ENCODE results near the gene MAB21L2.

MAB21L2 gene

DNA sequence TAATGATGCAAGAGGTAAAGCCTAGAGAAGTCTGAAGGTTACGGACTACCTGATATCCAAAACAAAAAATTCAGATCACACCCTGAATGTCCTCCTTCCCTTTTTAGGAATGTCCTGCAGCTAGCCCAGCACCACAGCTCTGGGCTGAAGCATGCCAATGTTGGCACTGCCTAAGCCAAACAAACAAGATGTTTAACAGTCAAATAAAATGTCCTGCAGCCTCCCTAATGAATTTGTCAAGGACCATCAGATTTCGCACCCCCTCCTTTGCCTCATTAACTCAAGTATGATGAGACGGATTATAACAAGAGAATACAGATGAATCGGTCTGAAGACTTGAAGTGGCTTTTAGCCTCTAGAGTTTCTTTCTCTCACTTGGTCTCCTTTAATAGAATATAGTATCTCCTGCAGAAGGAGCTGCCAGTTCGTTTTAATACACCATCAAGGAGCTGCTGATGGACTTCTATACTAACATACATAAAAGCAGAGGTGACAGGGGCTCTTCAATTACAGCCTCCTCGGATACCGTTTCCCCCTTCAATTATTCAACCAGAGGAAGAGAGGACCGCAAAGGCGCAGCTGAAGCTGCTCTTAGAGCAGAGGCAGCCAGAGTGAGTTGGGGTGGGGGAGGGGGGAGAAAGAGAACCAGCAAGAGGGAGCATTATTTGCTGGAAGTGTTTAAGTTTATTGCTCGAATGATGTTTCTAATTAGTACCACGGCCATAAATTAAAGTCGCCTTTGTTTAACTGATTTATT is 3.0 kb upstream of the MAB21L2 start:
- no peak for DNase-seq

DNA sequence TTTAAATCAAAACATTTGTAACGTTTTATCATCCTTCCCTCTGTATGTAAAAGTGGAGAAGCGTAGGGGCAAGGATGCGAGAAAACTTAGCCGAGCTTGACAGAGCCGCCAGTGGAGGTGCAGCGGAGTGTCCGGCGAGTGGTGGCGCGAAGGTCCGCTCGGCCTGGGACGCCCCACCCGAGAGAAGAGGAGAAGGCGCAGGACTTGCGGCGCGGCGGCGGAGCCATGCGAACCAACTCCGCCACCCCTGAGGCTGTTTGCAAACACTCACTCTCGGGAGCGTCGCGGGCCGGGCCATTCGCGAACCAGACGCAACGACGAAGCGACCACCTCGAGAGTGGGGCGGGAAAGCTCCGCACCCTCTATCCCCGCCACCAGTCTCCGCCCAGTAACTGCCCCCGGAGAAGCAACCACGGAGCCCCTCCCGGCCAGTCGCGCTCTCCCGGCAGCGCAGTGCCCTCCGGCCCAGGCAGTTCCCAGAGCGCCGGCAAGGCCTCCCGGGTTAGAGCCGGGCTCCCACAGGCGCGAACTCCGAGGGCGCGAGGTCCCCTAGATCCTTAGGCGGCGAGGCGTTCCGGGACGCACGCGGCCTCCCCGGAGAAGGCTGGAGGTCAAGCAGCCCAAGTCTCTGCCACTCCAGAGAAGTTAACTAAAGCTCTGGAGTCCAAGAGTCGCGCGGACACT is 2.3 kb upstream of the MAB21L2 start:
- no peak for DNase-seq

DNA sequence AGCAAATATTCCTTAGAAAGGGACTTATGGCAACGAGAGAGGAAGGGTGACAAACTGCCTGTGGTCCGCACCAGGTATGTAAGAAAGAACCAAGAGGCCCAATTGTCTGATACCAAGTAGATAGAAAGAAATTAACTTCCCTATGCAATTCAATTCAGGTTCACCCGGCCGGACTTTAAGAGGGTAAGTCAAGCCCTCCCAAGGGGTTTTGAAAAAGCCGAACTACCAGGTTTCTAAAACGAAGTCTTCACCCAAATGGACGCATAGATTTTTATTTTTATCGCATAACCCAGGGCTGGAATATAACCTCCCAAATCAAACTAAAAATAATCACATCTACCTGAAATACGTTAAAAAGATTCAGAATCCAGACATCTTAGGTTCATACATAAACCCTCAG is 1.6 kb upstream of the MAB21L2 start:
- DNase-seq = no peak

DNA sequence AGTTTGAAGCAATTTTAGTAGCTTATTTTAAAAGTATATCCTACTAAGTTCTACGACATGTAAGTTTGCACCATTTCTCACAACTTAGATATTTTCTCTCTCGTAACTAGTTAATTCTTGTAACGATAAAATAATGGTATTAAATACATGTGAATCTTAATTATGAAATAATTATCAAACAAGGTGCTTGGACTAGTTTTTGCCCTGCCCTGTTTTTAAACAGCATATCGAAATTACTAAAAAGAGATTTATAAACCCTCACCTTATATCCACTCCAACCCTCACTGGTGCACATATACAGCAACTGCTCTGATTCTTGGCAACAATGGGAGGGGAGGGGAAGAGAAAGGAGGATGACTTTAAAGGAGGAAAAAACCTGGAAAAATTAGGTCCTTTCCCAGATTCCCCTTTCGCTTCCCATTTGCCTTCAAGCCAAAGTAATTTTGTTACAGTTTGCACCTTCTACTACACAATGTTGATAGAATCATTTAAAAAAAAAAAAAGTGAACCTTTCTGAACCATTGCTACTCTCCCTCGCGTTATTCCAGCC is 820 bp upstream of the MAB21L2 start:
- no peak for DNase-seq

DNA sequence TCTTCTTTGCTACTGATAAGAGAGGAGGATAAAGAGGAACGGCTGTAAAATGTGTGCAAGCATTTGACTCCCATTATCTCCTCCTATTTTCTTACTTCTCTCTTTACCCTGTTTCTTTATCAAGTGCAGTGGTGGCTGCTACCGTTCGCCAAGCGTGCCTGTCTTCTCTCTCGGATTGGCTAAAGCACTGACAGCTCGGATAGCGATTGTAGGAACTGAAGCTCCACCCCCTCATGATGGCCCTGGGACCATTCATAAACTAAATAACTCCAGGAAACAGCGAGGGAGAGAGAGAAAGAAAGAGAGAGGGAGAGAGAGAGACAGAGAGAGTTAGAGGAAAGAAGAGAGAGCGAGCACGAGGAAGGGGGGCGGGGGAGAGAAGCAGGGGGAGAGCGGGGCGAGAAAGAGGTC is 305 bp upstream of the MAB21L2 start:
- DNase-seq = no peak

DNA sequence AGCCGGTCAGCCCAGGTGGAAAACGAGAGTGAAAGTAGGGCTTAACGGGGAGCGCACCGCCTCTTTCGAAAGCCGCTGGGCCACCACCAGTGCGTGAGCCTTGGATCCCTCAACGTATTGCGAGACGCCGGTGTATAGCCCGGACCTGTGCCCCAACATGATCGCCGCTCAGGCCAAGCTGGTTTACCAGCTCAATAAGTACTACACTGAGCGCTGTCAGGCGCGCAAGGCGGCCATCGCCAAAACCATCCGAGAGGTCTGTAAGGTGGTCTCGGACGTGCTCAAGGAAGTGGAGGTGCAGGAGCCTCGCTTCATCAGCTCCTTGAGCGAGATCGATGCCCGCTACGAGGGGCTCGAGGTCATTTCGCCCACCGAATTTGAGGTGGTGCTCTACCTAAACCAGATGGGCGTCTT is 929 bp downstream of the MAB21L2 start:
- DNase-seq = no peak

DNA sequence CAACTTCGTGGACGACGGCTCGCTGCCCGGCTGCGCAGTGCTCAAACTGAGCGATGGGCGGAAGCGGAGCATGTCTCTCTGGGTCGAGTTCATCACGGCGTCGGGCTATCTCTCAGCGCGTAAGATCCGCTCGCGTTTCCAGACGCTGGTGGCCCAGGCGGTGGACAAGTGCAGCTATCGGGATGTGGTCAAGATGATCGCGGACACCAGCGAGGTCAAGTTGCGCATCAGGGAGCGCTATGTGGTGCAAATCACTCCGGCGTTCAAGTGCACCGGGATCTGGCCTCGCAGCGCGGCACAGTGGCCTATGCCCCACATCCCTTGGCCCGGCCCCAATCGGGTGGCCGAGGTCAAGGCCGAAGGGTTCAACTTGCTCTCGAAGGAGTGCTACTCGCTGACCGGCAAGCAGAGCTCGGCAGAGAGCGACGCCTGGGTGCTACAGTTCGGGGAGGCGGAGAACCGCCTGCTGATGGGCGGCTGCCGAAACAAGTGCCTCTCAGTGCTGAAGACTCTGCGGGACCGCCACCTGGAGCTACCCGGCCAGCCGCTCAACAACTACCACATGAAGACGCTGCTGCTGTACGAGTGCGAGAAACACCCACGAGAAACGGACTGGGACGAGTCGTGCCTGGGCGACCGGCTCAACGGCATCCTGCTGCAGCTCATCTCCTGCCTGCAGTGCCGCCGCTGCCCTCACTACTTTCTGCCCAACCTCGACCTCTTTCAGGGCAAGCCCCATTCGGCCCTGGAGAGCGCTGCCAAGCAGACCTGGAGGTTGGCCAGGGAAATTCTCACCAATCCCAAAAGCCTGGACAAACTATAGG is 1.5 kb downstream of the MAB21L2 start:
- DNase-seq = no peak

DNA sequence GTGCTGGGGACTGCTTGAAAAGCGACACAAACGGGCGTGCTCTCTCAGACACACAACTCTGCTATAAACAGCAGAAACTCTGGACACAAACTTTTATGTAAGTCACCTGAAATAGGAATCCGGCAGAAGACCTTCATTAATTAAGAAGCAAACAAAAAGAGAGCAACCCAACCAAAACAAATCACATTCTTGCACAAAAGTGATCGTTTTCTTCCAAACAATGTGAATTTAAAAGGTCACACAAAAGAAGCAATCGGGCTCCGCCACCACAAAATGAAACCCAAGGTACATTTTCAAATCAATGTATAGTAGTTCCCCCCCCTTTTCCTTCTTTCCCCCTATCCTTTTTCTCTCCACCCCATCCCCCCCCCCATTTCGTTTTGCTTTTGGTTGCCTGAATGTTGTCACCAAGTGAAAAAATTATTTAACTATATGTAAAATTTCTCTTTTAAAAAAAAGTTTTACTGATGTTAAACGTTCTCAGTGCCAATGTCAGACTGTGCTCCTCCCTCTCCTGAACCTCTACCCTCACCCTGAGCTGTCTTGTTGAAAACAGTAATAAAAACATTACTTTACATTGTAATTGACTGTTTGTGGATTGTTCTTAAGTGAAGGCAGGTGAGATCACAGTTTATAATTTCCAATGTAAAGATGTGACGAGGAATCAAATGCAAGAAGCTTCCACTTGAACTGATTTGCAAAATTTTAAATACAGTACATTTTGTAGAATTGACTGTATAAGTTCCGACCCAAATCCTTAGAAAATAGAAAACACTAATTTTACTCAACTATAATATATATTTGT is 2.4 kb downstream of the MAB21L2 start:
- no peak for DNase-seq

DNA sequence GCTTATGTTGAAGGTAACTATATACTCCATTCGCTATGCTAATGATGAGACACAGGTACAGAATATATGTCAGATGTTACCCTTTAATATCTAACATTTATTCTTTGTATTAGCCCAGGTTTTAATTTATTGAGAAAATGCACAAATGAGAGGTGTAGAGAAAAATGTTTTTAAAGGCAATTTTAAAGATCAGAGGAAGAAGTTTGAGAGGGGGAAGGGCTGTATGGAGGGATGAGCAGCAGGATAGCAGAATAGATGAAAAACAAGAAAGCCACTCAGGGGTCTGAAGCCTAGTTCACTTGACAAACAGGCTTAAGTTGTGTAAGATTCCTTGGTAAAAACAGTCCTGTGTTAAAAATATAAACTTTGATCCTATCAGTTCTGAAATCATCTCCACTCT is 3.7 kb downstream of the MAB21L2 start:
- DNase-seq = no peak

DNA sequence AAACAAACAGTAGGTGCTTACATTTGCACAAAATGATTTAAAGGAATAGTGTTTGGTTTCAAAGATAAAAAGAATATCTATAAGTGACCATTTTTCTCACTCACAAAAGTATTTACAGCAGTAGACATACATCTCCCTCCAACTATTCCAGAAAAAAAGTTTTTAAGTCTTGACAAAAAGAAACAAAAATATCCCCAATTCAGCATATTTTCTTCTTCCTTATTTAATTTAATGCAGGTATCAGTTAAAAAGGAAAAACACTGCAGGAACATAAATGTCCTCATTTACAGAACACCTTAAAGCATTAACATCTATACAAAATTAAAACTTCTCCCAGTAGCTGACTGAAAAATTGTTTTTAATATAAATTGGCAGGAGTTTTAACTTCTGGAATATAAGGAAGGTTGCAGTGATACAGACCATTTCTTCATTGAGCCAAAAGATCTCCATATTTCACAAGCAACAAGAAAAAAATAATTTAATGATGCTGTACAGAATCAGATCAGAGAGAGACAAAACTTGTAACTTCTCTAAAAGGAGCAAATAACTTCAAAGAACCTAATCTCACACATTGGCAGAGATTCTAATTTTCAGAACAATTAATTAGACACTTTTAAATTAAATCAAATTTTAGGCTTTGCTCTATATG is 4.3 kb downstream of the MAB21L2 start:
- DNase-seq = no peak

DNA sequence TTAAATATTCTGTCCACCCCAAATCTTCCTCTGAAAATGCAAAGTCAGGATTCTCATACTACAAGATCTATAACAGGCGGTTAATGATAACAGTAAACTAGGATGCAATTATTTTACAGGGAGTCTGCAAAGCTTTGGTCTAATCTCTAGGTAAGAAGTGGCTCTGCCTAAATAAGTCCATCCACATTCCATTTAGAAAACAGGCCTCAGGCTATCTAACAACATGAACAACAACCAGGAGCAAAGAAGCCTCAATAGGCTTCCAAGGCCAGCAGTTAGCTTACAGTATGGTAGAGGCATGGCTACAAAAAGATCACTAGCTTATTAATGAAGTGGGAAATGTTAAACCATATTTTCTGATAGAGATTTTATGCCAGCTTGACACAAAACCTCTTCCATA is 6.4 kb downstream of the MAB21L2 start:
- DNase-seq = no peak

DNA sequence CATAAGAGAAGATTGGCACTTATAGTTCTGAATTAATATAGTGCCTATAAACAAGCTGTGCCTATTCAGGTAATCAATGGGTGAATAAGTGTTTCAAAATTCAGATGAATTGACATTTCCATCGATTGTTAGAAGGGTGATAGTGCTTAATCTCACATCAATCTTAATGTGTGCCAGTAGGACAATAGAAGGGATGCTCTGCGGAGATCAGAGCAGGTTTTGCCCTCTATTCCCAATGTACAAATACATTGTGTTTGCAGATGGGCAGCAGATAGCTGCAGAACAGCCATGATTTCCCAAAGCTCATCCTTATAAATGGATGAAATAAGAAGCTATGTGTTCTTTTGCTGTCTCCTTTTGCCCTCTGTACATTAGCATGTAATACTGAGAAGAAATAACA is 7.2 kb downstream of the MAB21L2 start:
- DNase-seq = no peak

DNA sequence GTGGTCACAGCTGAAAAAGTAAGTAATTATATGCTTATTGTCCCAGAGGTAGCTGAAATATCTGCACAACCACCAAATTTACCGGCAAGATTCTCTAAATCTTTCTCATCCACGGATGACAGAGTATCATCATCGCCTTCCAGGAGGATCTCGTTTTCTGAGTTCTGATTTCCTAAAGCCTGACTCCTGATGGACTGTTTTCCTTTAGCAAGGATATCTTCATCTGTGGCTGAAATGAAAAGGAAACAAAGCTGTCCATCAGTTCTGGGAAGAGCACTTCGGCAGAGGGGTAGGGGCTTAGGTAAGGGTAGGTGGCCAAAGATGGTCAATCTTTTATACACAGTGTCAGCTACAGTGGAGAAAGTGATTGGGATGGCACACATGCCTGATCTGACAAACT is 8.7 kb downstream of the MAB21L2 start:
- DNase-seq = no peak

DNA sequence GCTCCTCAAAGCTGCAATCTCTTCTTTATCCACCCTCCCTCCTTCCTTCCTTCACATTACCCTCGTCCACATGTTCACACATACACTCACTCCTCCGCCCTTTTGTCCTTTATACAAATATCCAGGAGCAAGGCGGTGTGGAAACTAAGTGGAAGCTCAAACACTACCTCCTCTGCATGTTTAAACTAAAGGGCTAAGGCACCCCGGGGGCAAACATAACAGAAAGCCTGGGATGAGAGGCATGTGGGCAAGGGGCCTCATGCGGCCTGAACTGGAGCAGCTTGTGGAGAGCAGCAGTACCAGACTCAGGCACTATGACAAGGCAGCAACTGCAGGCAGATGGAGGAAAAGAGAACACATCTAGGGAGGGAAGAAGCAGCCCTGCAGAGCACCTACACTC is 9.5 kb downstream of the MAB21L2 start:
- DNase-seq = peak; percentile 2

DNA sequence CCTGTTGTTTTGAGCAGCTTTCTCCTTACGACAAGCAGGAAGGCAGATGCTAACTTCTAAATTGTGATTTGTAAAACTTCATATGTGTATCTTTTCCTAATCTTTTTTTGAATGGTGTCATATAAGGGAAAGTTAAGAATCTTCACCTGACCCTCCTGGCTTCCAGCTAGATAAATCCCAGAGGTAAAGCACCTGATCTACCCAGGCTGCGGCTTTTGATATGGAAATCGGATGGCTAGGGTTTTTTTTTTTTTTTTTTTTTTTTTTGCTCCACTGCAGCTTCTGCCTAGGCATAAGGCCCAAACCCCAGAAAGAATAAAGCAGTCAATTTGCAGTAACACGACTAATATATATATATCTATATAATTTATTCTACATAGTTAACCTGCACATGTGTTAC is 10.0 kb downstream of the MAB21L2 start:
- DNase-seq = no peak

DNA sequence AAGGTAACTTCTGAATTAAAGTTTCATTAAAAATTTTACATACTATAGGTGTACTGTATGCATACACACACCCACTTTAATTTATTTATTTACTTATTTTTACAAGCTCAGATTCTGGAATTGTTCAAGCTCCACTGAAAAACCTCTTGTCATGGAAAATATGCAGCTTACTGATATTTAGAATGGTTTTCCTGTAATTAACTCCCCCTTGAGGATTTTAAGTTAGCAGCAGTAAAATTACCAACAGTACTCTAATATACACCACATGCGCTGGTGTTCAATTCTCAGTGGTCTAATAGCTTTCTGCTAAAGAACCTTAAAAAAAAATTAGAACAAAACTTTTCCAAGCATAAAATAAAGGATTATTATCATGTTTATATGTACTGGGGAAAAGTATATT is 12.0 kb downstream of the MAB21L2 start:
- DNase-seq = no peak

DNA sequence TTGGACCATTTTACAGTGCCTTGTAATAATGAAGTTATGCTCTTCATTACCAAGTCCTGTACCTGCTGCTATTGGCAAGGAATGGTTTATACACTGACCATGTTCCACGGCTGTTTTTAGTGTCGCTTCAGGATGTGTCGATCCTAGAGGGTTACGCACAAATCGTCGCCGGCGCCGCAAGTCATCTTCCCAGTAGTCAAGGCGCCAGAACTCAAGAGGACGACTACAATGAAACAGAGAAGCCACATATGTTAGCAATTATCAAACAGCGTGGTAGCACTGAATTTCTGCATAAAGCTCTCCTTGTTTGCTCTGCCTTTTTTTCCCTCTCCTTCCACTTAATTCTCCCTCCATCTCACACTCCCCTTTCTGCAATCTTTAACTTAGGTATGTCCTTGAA is 17.0 kb downstream of the MAB21L2 start:
- DNase-seq = no peak

DNA sequence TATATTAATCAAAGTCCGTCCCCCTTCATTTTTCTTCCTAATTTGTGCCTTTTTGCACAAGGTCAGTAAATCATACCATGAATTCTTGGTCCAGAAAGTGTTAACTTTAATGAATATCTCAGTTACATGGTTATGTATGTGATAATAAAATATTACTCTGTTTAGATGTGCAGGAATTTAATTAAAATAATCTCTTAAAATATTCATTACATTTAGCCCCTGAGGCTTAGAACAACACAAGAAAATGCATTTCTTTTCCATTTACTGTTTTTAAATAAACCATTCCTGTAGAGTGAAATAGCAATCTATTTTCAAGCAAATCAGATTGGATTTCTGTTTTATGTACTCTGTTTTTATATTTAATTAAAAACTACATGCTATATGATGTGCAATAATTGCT is 17.6 kb downstream of the MAB21L2 start:
- DNase-seq = no peak

DNA sequence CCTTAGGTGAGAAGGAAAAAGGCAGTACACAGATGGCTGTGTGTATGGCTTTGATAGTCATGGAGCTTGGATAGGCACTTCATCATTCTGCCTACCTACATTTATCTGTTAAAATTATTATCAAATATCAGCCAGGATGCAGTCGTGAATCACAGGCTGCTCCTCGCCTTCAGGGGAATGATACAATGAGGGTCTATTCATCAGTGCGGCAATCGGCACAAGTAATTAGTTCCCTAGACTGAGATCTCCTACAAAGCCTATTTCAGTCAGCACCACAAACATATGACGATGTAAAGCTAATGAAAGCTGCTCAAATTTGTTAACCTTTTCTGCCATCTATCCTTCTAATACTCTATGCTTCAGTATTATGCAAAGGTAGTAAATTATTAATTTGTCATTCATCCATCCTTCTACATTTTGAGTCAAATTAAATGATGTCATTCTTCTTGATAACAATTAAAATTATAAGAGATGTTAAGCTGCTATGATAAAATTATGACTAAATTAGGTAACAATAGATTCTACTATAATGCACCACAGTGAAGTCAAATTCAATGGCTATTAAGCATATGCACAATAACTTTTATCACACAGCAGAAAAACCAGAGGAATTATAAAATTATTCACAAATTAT is 19.0 kb downstream of the MAB21L2 start:
- DNase-seq = no peak

DNA sequence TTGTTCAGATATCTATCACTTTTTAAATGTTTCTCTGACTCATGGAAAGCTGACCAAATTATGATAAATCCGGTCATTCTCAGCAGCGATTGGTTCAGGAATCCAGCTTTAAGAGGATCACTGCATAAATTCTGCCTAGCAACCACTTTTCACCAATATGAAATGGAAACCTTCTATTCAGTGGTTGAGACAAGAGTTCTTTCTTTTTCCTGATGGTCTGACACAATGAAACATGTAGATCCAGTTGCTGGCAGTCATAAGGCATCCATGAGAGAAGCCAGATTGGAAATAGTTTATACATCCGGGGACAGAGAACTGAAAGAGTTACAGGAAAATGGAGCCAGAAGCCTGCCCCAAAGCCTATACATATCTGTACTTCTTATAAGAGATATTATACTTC is 27.2 kb downstream of the MAB21L2 start:
- no peak for DNase-seq

DNA sequence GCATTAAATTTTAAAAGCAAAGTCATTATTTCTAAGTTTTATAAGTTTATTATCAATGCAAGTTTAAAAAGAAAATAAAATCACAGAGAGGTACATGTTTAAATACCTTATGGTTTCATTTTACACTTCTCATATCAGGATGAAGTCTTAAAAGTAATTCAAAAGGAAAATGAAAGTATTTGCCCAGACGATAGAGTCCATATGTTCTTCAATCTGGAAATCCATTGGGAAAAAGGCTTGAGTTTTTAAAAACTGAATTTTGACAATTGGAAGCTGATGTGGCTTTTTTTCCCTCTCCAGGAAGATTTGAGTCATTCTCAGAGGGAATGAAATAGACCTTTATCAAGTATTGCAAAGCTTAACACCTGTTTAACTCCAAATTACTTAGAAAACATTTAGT is 37.1 kb downstream of the MAB21L2 start:
- peak; percentile 0 for DNase-seq

DNA sequence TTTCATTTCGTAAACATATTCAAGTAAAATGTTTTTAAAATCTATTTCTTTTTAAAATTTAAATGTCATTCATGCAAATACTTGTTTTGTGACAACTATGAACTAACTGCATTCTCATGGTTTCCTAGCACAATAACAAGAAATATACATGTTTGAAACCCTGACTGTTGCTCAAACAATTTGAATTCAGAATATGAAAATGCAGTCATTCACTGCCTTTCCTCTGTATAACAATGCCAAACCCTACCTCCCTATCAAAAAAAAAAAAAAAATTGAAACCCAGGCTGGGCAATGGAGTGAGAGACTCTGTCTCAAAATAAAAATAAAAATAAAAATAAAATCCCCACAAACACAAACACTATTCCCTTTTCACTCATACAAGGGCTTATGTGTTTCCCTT is 42.1 kb downstream of the MAB21L2 start:
- no peak for DNase-seq

All from NCI-H2171 treated with DMSO at 0.1 percent for 48 hours (cell line).